OCI-LY3 (cell line): ENCODE measurements around the gene KLF15.

Experiments used
- CTCF ChIP-seq: fragments of 200-600, 300-600 bp; sonication (generic); IDR thresholded peaks from 2 replicates; pipeline ENCODE4 v1.5.1; 2014; ENCODE audit warnings: antibody characterized with exemption, low read length, low read depth
- EZH2phosphoT487 ChIP-seq: fragments of 200-600 bp; shearing (Covaris generic); IDR thresholded peaks from 2 replicates; pipeline ENCODE4 v1.6.1; 2018; ENCODE audit warnings: antibody characterized with exemption, mixed run types, low read depth

- TF ChIP-seq CTCF (no peak), EZH2phosphoT487 (no peak)
Measured at GRCh38 chr3:126321490-126321889, 35.7 kb downstream of the KLF15 start.
